Measurements from ENCODE around the gene BANP.

BANP gene

DNA sequence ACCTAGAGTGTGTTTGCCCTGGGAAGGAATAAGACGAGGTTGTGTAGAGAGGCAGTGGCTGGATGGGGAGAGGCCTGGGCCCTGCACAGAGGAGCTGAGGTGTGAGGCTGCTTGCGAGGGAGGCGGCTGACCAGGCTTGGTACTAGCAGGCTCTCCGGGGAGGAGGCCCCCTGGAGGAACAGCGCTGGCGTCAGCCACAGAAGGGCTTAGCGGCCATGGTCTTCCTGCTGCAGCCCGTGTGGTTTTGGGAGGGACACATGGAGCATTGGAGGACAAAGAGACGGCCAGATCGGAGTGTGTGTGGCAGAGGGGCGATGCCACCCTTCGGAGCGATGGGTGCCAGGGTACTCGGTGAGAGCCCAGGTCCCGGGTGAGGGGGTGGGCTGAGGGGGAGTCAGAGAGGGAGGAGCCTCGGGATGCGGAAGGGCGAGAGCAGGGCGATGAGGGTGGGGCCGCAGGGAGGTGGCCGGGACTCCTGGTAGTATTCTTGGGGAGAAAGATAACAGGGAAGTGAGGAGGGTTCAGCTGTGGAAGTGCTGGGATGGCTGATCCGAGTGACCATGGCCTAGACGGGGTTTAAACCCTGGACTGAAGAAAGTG, 8.3 kb downstream of the BANP start:
- Histone ChIP-seq H3K9me3 (ENCODE audit: low read length) (no peaks in the 10 kb centered on the region), H3K9ac (ENCODE audit: low read length) (no peak overlapping the region), H3K4me3 (ENCODE audit: low read depth, low read length, poor library complexity, severe bottlenecking) (no peak overlapping the region), H2AFZ (ENCODE audit: low read length) (no peak overlapping the region), H3K4me2 (ENCODE audit: low read length) (no peak overlapping the region), H4K20me1 (ENCODE audit: insufficient read depth, low read length) (no peaks in the 10 kb centered on the region), H3K27me3 (ENCODE audit: insufficient read depth, low read length) (no peaks in the 10 kb centered on the region), H3K27ac (ENCODE audit: low read depth, low read length, poor library complexity, severe bottlenecking) (no peak overlapping the region), H3K4me1 (ENCODE audit: insufficient read depth, low read length, severe bottlenecking) (peaks cover 33% of the 10 kb centered on the region), H3K9me2 (ENCODE audit: low read depth, low read length) (no peaks in the 10 kb centered on the region), H3F3A (ENCODE audit: insufficient read depth, low read length) (no peaks in the 10 kb centered on the region), H3K36me3 (ENCODE audit: insufficient read depth, low read length) (peaks cover 20% of the 10 kb centered on the region; the same call in 1 of the 2 replicates), H3K79me2 (ENCODE audit: insufficient read depth, low read length) (peaks cover 29% of the 10 kb centered on the region)
- TF ChIP-seq EZH2 (IDR thresholded peaks at IDR 0.05; ENCODE audit: borderline replicate concordance, low read length): no peak
- TF ChIP-seq, protein P1, sequence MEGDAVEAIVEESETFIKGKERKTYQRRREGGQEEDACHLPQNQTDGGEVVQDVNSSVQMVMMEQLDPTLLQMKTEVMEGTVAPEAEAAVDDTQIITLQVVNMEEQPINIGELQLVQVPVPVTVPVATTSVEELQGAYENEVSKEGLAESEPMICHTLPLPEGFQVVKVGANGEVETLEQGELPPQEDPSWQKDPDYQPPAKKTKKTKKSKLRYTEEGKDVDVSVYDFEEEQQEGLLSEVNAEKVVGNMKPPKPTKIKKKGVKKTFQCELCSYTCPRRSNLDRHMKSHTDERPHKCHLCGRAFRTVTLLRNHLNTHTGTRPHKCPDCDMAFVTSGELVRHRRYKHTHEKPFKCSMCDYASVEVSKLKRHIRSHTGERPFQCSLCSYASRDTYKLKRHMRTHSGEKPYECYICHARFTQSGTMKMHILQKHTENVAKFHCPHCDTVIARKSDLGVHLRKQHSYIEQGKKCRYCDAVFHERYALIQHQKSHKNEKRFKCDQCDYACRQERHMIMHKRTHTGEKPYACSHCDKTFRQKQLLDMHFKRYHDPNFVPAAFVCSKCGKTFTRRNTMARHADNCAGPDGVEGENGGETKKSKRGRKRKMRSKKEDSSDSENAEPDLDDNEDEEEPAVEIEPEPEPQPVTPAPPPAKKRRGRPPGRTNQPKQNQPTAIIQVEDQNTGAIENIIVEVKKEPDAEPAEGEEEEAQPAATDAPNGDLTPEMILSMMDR (IDR thresholded peaks at IDR 0.05; ENCODE audit: low read length): no peak

DNA sequence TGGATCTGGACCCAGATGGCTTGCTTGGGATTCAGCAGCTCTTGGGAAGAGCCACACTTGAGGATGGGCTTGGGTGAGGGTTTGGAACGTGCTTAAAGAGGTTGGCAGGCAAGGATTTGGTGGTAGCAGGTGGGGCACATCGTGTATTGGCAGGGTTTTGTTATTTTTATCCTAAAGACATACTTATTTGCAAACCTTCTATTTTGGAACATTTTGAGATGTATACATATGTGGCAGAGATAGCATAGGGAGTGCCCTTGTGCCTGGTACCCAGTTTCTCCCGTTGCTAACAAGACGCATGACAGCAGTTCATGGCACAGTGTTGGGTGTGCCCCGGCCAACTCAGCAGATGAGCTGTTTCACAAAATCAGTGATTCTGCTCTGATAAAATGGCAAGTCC, 9.1 kb downstream of the BANP start:
- H4K20me1 ChIP-seq (ENCODE audit: insufficient read depth, low read length): no peaks in the 10 kb centered on the region
- H3K27me3 ChIP-seq (ENCODE audit: insufficient read depth, low read length): no peaks in the 10 kb centered on the region
- no peak overlapping the region for H2AFZ ChIP-seq (ENCODE audit: low read length)
- no peaks in the 10 kb centered on the region for H3F3A ChIP-seq (ENCODE audit: insufficient read depth, low read length)
- H3K9ac ChIP-seq (ENCODE audit: low read length): no peak overlapping the region
- peaks cover 25% of the 10 kb centered on the region for H3K4me1 ChIP-seq (ENCODE audit: insufficient read depth, low read length, severe bottlenecking)
- H3K9me3 ChIP-seq (ENCODE audit: low read length): no peaks in the 10 kb centered on the region
- H3K36me3 ChIP-seq (ENCODE audit: insufficient read depth, low read length): peaks cover 20% of the 10 kb centered on the region; the same call in 1 of the 2 replicates
- no peak for TF ChIP-seq EZH2 (IDR thresholded peaks at IDR 0.05; ENCODE audit: borderline replicate concordance, low read length)
- TF ChIP-seq, protein P1 (IDR thresholded peaks at IDR 0.05; ENCODE audit: low read length): no peak
- no peaks in the 10 kb centered on the region for H3K9me2 ChIP-seq (ENCODE audit: low read depth, low read length)
- H3K4me2 ChIP-seq (ENCODE audit: low read length): no peak overlapping the region
- H3K79me2 ChIP-seq (ENCODE audit: insufficient read depth, low read length): peaks cover 29% of the 10 kb centered on the region
- H3K4me3 ChIP-seq (ENCODE audit: low read depth, low read length, poor library complexity, severe bottlenecking): no peak overlapping the region
- H3K27ac ChIP-seq (ENCODE audit: low read depth, low read length, poor library complexity, severe bottlenecking): no peak overlapping the region

GRCh38 chr16:87960852-87961251, 9.6 kb downstream of the BANP start:
- Histone ChIP-seq H3K4me2 (ENCODE audit: low read length) (no peak overlapping the region), H4K20me1 (ENCODE audit: insufficient read depth, low read length) (no peaks in the 10 kb centered on the region), H3K36me3 (ENCODE audit: insufficient read depth, low read length) (peaks cover 14% of the 10 kb centered on the region; the same call in 1 of the 2 replicates), H3K4me1 (ENCODE audit: insufficient read depth, low read length, severe bottlenecking) (peaks cover 20% of the 10 kb centered on the region), H3K79me2 (ENCODE audit: insufficient read depth, low read length) (peaks cover 29% of the 10 kb centered on the region), H3K9me2 (ENCODE audit: low read depth, low read length) (no peaks in the 10 kb centered on the region), H2AFZ (ENCODE audit: low read length) (no peak overlapping the region), H3K27me3 (ENCODE audit: insufficient read depth, low read length) (no peaks in the 10 kb centered on the region), H3K4me3 (ENCODE audit: low read depth, low read length, poor library complexity, severe bottlenecking) (no peak overlapping the region), H3K9me3 (ENCODE audit: low read length) (no peaks in the 10 kb centered on the region), H3K9ac (ENCODE audit: low read length) (no peak overlapping the region), H3K27ac (ENCODE audit: low read depth, low read length, poor library complexity, severe bottlenecking) (no peak overlapping the region), H3F3A (ENCODE audit: insufficient read depth, low read length) (no peaks in the 10 kb centered on the region)
- TF ChIP-seq, protein P1 (IDR thresholded peaks at IDR 0.05; ENCODE audit: low read length): no peak
- no peak for TF ChIP-seq EZH2 (IDR thresholded peaks at IDR 0.05; ENCODE audit: borderline replicate concordance, low read length)

Measured in OCI-LY1 (cell line).